Central memory CD8-positive, alpha-beta T cell (primary cell): ENCODE data around the gene PRSS27.

Source experiments
- ATAC-seq: fragments of 150-1000 bp; cut with Tn5 transposase; replicated peaks from 2 replicates; pipeline ENCODE4 v1.10.0; 2022; ENCODE audit warnings: mild to moderate bottlenecking, moderate FRiP score, moderate number of reproducible peaks; ENCODE audit not compliant: poor library complexity, severe bottlenecking; ENCODE audit errors: extremely low read depth
- DNase-seq, 2 donors: peaks; one replicate each; pipeline ENCODE4 v3.0.0; 2021; ENCODE audit warnings: low spot score in 2 of 2
- H3K27ac Mint-ChIP-seq: one replicate; pipeline ENCODE4 v1.8.0; 2022; ENCODE audit warnings: low read depth, mild to moderate bottlenecking, moderate library complexity, mixed read lengths
- H3K27me3 Mint-ChIP-seq: one replicate; pipeline ENCODE4 v1.8.0; 2022; ENCODE audit warnings: mixed read lengths
- H3K36me3 Mint-ChIP-seq: one replicate; pipeline ENCODE4 v1.8.0; 2022; ENCODE audit warnings: mild to moderate bottlenecking, moderate library complexity, mixed read lengths; ENCODE audit not compliant: insufficient read depth
- H3K4me1 Mint-ChIP-seq: one replicate; pipeline ENCODE4 v1.8.0; 2022; ENCODE audit warnings: mixed read lengths
- H3K4me3 Mint-ChIP-seq: one replicate; pipeline ENCODE4 v1.8.0; 2022; ENCODE audit warnings: mild to moderate bottlenecking, moderate library complexity, mixed read lengths
- H3K9me3 Mint-ChIP-seq: one replicate; pipeline ENCODE4 v1.8.0; 2022; ENCODE audit warnings: mixed read lengths

PRSS27 gene

DNA sequence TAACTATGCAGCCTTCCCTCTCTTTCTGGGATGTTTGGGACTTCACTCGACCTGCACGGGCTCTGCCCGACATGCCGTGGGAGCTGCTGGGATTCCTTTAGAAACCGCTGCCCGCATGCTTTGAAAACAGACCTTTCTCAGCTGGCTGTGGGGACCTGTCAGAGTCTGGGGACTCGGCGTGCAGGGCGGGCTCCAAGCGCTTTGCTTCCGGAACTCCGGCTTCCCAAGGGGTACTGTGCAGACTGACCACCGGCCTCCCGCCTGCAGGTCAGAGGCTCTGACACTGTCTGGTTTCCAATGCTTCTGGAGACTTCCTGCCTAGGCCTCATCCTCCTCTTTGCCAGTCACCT is 11.8 kb downstream of the PRSS27 start:
- no peak overlapping the region for H3K4me3 Mint-ChIP-seq
- ATAC-seq (no peak), DNase-seq (no peak)
- no peak overlapping the region for H3K27ac Mint-ChIP-seq
- H3K4me1 Mint-ChIP-seq = no peaks in the 10 kb centered on the region
- H3K27me3 Mint-ChIP-seq = no peaks in the 10 kb centered on the region
- H3K36me3 Mint-ChIP-seq = peaks cover 19% of the 10 kb centered on the region
- H3K9me3 Mint-ChIP-seq = no peaks in the 10 kb centered on the region

GRCh38 chr16:2707368-2708289 is 12.4 kb downstream of the PRSS27 start:
- peaks cover 19% of the 10 kb centered on the region for H3K36me3 Mint-ChIP-seq
- H3K4me3 Mint-ChIP-seq = no peak overlapping the region
- DNase-seq = no peak
- H3K27me3 Mint-ChIP-seq = no peaks in the 10 kb centered on the region
- no peak overlapping the region for H3K27ac Mint-ChIP-seq
- no peak for ATAC-seq
- H3K9me3 Mint-ChIP-seq = no peaks in the 10 kb centered on the region
- no peaks in the 10 kb centered on the region for H3K4me1 Mint-ChIP-seq

DNA sequence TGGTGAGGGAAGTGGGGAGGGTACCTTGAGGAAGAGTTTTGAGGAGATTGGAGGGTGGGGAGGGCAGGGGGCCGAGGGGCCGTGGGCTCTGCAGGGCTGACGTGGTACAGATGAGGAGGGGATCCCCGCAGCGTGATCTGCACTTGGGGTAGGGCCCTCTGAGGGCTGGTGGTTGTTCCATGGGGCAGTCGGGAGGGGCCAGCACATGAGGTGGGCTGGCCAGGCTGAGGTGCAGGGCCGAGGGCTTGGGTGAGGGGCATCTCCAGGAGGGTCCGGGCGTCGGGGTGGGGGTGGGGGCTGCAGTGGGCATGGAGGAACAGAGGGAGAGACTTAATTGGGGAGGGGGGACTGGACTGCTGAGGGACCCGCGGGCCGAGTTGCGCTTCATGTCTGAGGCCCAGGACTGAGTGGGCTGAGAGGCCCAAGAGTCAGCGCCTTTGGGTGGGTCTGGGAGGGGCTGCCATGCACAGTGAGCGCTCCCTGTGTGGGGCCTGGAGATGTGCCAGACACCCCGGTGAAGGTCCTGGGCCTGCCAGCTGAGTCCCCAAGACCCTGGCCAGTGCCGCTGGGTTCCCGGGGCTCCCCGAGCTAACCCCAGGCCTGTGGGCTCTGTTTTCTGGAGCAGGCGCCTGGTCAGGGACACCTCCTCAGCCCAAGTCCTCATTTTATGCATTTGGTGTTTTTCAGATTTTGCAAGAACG is 13.3 kb downstream of the PRSS27 start:
- DNase-seq (no peak), ATAC-seq (no peak)
- H3K4me3 Mint-ChIP-seq = no peak overlapping the region
- no peak overlapping the region for H3K27ac Mint-ChIP-seq
- H3K4me1 Mint-ChIP-seq = no peaks in the 10 kb centered on the region
- no peaks in the 10 kb centered on the region for H3K9me3 Mint-ChIP-seq
- peaks cover 21% of the 10 kb centered on the region for H3K36me3 Mint-ChIP-seq
- H3K27me3 Mint-ChIP-seq = no peaks in the 10 kb centered on the region

DNA sequence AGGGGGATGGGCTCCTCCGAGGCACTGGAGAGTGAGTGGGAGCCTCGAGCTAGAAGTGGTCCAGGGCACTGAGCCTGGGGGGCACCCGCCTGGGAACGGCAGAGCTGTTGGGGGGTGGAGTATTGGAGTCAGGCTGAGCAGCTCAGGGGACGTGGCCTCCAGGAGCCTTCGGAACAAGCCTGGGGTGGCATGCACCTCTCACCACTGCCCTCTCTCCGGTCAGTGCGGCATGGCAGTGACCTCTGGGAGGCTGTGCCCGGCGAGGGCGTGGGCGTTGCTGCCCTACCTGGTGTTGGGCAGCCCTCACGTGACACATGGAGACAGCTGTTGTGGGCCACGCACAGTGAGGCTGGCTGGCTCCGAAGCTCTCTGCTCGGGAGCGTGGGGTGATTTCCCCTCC is 13.9 kb downstream of the PRSS27 start:
- H3K27ac Mint-ChIP-seq = no peak overlapping the region
- DNase-seq (no peak), ATAC-seq (no peak)
- peaks cover 21% of the 10 kb centered on the region for H3K36me3 Mint-ChIP-seq
- H3K9me3 Mint-ChIP-seq = no peaks in the 10 kb centered on the region
- H3K27me3 Mint-ChIP-seq = no peaks in the 10 kb centered on the region
- no peaks in the 10 kb centered on the region for H3K4me1 Mint-ChIP-seq
- H3K4me3 Mint-ChIP-seq = no peak overlapping the region

DNA sequence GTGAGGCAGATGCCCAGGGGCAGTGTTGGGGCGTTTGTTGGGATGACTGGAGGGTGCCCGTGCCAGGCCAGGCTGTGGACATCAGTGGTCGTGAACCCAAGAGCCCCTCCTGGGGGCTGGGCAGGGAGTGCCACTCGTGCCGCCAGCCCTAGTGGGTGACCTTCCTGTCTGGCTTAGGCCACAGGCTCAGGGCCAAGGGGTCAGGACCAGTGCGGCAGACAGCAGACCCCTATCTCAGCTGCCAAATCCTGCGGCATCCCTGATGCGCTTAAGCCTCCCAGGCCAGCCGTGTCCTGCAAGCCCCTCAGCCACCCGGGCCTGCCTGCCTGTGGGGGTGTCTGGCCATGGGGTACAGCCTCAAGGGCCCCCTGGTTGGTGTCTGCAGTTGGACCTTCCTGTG is 14.7 kb downstream of the PRSS27 start:
- no peaks in the 10 kb centered on the region for H3K27me3 Mint-ChIP-seq
- H3K4me3 Mint-ChIP-seq = no peak overlapping the region
- ATAC-seq (no peak), DNase-seq (no peak)
- no peak overlapping the region for H3K27ac Mint-ChIP-seq
- peaks cover 20% of the 10 kb centered on the region for H3K36me3 Mint-ChIP-seq
- H3K9me3 Mint-ChIP-seq = no peaks in the 10 kb centered on the region
- no peaks in the 10 kb centered on the region for H3K4me1 Mint-ChIP-seq

DNA sequence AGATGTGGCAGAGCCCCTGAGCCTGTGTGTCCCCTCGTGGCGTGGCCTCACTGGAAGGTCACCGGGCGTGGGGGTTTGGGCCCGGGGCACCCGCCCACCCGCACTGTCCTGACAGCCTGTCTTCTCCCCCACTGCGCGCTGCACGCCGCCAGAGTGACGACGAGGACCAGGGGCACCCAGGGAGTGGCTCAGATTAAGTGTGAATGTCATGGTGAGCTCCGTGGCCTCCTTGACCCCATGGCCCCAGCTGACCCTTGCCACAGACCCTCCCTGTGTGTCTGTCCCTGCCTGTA is 15.1 kb downstream of the PRSS27 start:
- H3K4me3 Mint-ChIP-seq = no peak overlapping the region
- DNase-seq (no peak), ATAC-seq (no peak)
- no peaks in the 10 kb centered on the region for H3K27me3 Mint-ChIP-seq
- H3K9me3 Mint-ChIP-seq = no peaks in the 10 kb centered on the region
- H3K36me3 Mint-ChIP-seq = peaks cover 20% of the 10 kb centered on the region
- no peaks in the 10 kb centered on the region for H3K4me1 Mint-ChIP-seq
- no peak overlapping the region for H3K27ac Mint-ChIP-seq

GRCh38 chr16:2704166-2704982 is 15.7 kb downstream of the PRSS27 start:
- DNase-seq (no peak), ATAC-seq (no peak)
- Mint-ChIP-seq H3K36me3 (peaks cover 23% of the 10 kb centered on the region), H3K27ac (no peak overlapping the region), H3K9me3 (no peaks in the 10 kb centered on the region), H3K4me1 (no peaks in the 10 kb centered on the region), H3K27me3 (no peaks in the 10 kb centered on the region), H3K4me3 (no peak overlapping the region)

DNA sequence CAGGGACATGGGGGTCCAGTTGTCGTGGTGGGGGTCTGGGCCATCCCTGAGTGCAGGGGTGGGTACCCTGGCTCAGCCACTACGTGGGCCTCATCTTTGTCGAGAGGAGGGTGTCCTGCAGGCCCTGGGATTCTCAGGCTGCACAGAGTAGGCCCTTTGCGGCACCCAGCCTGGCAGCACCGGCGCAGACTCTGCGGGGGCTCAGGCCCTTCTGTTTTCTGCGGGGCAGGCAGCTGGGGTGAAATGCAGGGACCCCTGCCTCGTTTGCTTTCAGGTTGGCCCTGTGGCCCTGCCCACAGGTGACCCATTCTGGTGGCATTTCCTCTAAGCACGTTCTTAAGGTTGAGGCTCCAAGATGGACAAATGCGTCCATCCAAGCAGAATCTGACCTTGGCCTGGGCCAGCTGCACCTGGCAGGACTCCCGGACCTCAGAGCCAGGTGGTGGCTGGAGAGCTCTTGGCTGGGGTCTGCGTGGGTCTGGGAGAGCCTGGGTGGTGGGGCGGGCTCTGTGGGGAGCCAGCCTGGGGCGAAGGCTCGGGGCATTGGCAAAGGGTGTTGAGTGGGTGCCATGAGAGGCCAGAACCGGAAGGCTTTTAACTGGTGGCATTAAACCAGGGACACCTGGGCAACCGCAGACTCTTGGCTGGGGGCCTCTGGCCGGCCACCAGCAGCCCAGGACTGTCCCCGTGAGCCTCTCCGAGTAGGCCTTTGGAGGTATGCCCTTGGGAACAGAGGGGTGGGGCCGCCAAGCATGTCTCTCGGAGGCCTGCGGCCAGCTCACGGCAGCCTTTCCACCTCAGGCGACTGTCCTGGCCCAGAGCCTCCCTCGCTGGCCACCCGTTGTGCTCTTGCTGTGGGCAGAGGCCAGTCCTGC is 16.9 kb downstream of the PRSS27 start:
- Mint-ChIP-seq H3K4me3 (no peak overlapping the region), H3K27ac (no peak overlapping the region), H3K27me3 (no peaks in the 10 kb centered on the region), H3K4me1 (no peaks in the 10 kb centered on the region), H3K9me3 (no peaks in the 10 kb centered on the region), H3K36me3 (peaks cover 21% of the 10 kb centered on the region)
- ATAC-seq (no peak), DNase-seq (no peak)

DNA sequence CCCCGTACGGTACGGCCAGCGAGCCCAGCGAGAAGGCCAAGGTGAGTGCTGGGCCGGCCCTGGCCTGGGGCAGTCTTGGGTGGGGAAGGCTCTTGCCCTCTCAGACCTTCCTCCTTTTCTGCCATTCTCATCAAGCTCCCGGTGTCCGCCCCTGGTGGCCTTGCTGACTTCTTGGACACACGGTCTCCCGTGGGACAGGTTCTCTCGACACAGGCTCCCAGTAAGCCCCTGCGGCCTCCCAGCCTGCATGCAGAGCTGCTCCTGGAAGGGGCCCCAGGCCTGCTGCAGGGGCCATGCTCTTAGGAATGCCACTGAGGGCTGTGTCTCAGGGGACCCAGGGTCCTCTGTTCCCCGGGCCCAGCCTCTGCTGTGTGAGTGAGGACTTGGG is 17.6 kb downstream of the PRSS27 start:
- no peak for DNase-seq
- ATAC-seq = no peak
- Mint-ChIP-seq H3K4me3 (no peak overlapping the region), H3K4me1 (no peaks in the 10 kb centered on the region), H3K27me3 (no peaks in the 10 kb centered on the region), H3K27ac (no peak overlapping the region), H3K36me3 (peaks cover 19% of the 10 kb centered on the region), H3K9me3 (no peaks in the 10 kb centered on the region)

DNA sequence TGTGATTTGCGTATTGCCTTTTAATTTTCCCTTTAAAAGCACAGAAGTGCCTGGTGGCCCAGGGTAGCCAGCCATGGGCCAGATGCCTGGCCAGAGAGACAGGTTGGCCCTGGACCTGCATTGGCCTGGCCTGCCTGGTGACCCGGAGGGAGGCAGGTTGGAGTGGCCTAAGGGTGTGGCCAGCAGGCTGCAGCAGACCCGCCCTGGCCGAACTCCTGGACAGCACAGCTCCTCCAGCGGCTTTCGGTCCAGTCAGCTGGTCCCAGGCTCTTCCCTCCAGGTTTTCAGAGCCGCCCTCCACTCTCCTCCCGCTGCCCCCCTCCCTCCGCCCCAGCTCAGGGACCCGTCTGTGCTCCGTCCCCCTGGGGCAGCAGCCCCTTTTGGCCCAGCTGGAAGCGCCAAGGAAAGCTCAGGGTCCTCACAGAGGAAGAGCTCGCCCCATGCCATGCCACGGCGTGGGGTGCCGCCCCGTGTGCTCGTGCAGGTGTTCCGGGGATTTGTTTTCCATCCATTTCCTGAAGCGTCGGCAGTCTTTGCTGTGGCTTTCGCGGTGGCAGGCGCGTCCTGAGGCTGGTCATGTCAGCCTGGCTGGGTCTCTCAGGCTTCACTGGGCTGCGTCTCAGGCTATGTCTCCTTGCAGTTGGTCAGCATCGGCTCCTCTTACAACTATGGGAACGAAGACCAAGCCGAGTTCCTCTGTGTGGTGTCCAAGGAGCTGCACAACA is 18.1 kb downstream of the PRSS27 start:
- Mint-ChIP-seq H3K27ac (no peak overlapping the region), H3K9me3 (no peaks in the 10 kb centered on the region), H3K36me3 (peaks cover 19% of the 10 kb centered on the region), H3K27me3 (no peaks in the 10 kb centered on the region), H3K4me3 (no peak overlapping the region), H3K4me1 (no peaks in the 10 kb centered on the region)
- ATAC-seq (no peak), DNase-seq (no peak)

- no peaks in the 10 kb centered on the region for H3K4me1 Mint-ChIP-seq
Measured at GRCh38 chr16:2701272-2701671, 18.8 kb downstream of the PRSS27 start.

GRCh38 chr16:2700786-2701185 is 19.2 kb downstream of the PRSS27 start:
- no peak for DNase-seq
- Mint-ChIP-seq H3K4me1 (no peaks in the 10 kb centered on the region), H3K27ac (no peak overlapping the region), H3K27me3 (no peaks in the 10 kb centered on the region), H3K4me3 (no peak overlapping the region), H3K36me3 (peaks cover 19% of the 10 kb centered on the region), H3K9me3 (no peaks in the 10 kb centered on the region)
- no peak for ATAC-seq

More at GRCh38 chr16:2701272-2701671, 18.8 kb downstream of the PRSS27 start:
- DNase-seq (no peak), ATAC-seq (no peak)
- H3K4me3 Mint-ChIP-seq = no peak overlapping the region
- H3K9me3 Mint-ChIP-seq = no peaks in the 10 kb centered on the region
- peaks cover 19% of the 10 kb centered on the region for H3K36me3 Mint-ChIP-seq
- H3K27me3 Mint-ChIP-seq = no peaks in the 10 kb centered on the region
- no peak overlapping the region for H3K27ac Mint-ChIP-seq
